Measurements from ENCODE around the gene LPAR3.
A peak's percentile ranks its signal among the peaks of the same experiment; 100 is the strongest.
"Not testable (repeated sequence)": the region's sequence is repeated elsewhere in the genome, so short reads cannot be mapped to it uniquely, and the experiment has no call there.

Gene LPAR3

GRCh38 chr1:84892705-84893618, at the start of gene LPAR3:
Gene LPAR3, minus strand, starts transcription at chr1:84893206. Its CDS starts 27,086 bp downstream, at chr1:84866120.
- no peak for DNase-seq

DNA sequence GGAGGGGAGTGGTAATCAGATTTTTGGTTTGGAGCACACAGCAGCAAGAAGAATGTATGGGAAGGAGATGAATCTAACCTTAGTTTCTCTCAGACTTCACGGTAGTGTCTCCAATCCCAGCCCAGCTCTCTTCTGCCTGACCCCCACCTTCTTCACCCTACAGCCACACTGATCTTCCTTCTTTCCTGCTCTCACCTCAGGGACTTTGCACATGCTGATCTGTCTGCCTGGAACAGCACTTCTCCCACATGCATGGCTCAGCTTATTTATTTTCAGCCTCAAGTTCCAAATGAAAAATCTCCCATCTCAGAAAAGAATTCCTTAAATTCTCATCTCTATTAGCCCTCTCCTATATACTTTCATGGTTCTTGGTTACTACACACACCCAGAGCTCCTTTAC, 48.8 kb upstream of the LPAR3 start:
- no peak for DNase-seq

- no peak for DNase-seq
These were observed 47.5 kb upstream of the LPAR3 start for GRCh38 chr1:84940481-84940880.

DNA sequence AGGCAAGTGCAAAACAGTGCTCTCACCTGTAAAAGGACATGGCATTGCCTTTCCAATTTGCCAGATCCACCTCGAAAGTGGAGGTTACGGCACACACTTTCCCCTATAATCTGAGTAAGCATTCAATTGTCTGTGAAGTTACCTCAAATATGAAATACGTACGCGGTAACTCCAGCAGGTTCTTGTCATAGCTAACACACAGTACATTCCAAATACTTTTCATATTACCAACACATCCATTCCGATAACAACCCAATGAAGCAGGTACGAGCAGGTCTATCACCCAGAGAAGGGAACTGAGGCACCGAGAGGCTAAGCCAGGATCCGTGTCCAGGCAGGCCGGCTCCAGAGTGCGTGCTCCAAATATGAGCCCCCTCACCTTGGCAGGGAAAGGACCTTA, 46.8 kb upstream of the LPAR3 start:
- DNase-seq = no peak

GRCh38 chr1:84939151-84939550, 46.1 kb upstream of the LPAR3 start:
- no peak for DNase-seq

- peak; percentile 66 for DNase-seq
These were observed 43.3 kb upstream of the LPAR3 start for GRCh38 chr1:84936116-84936810.

GRCh38 chr1:84933011-84933611, 40.1 kb upstream of the LPAR3 start:
- DNase-seq = no peak

DNA sequence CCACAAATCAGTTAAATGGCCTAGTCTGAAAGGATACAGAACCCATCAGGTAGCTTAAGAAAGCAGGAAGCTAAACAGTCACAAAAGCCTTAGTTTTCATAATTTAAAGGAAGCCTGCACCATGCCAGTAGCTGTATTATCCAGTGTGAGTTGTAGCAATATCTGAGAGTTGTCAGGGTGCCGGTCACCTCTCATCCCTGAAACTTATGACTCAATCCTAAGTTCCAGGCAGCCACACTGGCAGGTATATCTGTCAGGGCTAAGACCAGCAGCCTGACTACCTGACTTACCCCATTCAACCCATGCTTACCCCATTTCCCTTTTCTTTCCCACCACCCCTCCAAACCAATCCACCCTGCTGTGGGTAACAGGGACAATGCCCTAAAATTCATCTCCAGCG, 37.8 kb upstream of the LPAR3 start:
- no peak for DNase-seq

GRCh38 chr1:84930329-84930728, 37.3 kb upstream of the LPAR3 start:
- no peak for DNase-seq

DNA sequence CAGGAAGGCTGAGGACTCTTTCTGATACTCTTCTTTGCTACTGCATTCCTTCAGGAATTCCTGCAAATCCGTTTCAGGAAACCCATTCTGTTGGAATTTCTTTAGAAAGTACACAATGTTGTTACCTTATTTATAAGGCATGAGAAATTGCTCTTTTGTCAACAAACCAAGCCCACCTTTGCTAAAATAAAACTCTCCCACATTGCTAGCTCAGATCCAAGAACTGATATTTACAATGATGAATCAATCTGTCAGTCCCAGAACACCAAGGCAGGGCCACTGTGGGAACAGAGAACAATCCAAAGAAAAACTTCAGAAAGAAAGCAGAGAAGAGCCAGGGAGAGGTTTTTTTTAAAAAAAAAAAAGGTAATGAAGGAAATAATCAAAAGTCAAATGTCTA, 36.6 kb upstream of the LPAR3 start:
- no peak for DNase-seq

DNA sequence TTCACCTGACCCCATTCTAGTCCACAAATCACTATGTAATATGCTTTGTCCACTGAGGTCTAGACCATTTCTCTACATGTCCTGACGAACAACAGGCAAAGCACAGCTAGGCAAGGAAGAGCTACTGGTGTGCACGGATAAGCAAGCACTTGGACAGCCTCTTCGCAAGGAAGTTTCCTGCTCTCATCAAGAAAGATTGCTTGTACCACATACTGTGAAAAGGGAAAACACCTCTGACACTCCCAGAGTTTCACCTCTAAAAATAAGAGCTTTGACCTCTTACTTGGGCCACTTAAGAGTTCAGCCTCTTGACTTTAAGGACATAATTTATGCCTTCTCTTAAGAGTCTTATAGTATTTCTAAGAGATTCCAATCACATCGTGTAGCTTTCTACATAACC, 36.0 kb upstream of the LPAR3 start:
- DNase-seq = no peak

GRCh38 chr1:84923317-84923716, 30.3 kb upstream of the LPAR3 start:
- no peak for DNase-seq

GRCh38 chr1:84920159-84920558, 27.2 kb upstream of the LPAR3 start:
- no peak for DNase-seq

- DNase-seq = no peak
These were observed 26.5 kb upstream of the LPAR3 start for GRCh38 chr1:84919461-84919970.

DNA sequence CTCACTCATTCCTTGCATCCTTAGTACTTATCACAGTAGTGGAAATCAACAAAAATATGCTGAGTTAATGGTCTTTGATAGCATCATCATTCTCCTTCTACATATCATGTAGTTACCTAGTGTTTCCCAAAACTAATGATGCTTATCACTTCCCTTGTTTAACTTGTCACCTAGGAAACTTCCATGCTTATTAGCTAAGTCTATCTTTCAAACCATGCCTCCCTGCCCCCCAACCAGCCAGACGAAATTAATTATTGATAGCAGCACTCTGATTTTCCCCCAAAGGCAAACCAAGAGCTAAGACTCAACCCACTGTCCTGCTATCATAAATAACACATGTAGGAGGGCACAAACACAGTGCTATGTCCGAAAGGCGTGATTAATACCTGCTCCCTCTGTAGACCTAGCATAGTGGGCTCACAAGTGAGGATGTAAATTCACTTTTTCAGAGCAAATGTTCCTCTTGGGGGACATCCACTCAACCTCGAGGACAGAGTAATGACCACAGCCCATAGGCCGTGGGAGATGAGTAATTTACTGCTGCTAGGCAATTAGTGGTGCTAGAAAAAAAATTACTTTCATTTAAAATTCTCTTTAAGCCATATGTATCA, 25.8 kb upstream of the LPAR3 start:
- no peak for DNase-seq

GRCh38 chr1:84916897-84917296, 23.9 kb upstream of the LPAR3 start:
- DNase-seq = no peak

DNA sequence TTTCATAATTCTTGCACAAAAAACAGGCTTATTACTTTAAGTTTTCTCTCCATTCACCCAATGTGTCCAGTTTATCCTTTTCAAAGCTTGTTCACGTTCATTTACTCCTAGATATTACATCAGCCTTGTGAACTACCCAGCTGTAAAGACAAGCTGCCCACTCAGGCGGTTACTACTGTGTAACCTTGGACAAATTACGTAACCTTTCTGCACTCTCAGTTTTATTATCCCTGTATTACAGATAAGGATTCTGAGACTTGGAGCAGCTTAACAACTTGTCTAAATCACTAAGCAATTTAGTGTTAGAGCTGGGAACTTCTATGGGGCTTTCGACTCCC, 20.5 kb upstream of the LPAR3 start:
- peak; percentile 58 for DNase-seq

GRCh38 chr1:84912726-84913554, 19.9 kb upstream of the LPAR3 start:
- DNase-seq = peak; percentile 19

DNA sequence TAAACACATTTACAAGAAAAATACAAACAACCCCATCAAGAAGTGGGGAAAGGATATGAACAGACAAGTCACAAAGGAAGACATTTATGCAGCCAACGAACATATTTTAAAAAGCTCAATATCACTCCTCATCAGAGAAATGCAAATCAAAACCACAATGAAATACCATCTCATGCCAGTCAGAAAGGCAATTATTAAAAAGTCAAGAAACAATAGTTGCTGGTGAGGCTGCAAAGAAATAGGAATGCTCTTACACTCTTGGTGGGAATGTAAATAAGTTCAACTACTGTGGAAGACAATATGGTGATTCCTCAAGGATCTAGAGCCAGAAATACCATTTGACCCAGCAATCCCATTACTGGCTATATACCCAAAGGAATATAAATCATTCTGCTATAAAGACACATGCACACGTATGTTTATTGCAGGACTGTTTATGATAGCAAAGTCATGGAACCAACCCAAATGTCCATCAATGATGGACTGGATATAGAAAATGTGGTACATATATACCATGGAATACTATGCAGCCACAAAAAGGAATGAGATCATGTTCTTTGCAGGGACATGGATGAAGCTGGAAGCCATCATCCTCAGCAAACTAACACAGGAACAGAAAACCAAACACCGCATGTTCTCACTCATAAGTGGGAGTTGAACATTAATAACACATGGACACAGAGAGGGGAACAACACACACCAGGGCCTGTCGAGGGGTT, 15.9 kb upstream of the LPAR3 start:
- DNase-seq = not testable (repeated sequence)

DNA sequence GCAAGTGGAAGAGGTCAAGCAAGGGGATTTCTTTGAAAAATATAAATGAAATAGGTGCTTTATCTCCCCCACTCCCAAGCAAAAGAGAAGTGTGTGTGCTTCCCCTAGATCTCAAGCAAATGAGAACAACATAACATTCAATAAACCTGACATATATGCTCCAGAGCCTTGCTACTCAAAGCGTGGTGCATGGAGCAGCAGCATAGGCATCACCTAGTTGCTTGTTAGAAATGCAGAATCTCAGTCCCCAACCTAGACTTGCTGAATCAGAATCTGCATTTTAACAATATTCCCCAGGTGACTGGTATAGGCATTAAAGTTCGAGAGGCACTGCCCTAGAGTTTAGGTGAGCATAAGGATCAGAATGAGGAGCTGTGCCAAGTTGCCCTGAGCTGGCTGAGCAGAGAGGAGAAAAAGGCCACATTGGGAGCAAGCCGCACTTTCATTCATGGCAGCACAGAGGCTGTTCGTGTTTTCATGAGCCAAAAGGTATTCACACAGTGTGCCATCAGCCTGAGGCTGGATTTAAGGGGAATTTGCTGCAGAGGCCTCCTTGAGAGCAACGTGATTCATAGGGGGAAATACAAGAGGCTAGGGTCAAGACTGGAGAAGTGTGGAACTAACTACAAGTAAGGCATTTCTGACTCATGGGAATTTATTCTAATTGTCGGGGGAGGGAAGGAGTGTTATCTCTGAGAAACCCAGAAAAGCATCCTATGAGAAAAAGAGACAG, 14.3 kb upstream of the LPAR3 start:
- DNase-seq = peak; percentile 53

DNA sequence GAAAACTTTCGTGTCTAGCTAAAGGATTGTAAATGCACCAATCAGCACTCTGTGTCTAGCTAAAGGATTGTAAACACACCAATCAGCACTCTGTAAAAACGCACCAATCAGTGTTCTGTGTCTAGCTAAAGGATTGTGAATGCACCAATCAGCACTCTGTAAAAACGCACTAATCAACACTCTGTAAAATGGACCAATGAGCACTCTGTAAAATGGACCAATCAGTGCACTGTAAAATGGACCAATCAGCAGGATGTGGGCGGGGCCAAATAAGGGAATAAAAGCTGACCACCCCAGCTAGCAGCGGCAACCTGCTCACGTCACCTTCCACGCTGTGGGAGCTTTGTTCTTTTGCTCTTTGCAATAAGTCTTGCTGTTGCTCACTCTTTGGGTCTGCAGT, 9.7 kb upstream of the LPAR3 start:
- DNase-seq = not testable (repeated sequence)

All from suppressor macrophage treated with lipopolysaccharide for 4 hours (primary cell).